NCI-H128 (cell line): ENCODE results near the gene MAP3K9.
"Not testable (repeated sequence)": the region's sequence is repeated elsewhere in the genome, so short reads cannot be mapped to it uniquely, and the experiment has no call there.

Source experiments
- DNase-seq: peaks from one replicate; lab custom pipeline; 2025; ENCODE audit not compliant: unreplicated experiment; lab: John Stamatoyannopoulos, UW

MAP3K9 gene

GRCh38 chr14:70809225-70810219 lies at the start of gene MAP3K9:
Gene MAP3K9, minus strand, starts transcription at chr14:70809513. Its CDS starts 342 bp downstream, at chr14:70809171.
- DNase-seq, result peak; percentile 97

GRCh38 chr14:70858641-70859040 lies 49.3 kb upstream of the MAP3K9 start:
- DNase-seq, result no peak

GRCh38 chr14:70857496-70857890 lies 48.2 kb upstream of the MAP3K9 start:
- DNase-seq, result no peak

- no peak for DNase-seq
Observed at GRCh38 chr14:70856851-70857495, 47.7 kb upstream of the MAP3K9 start.

GRCh38 chr14:70855486-70855885 lies 46.2 kb upstream of the MAP3K9 start:
- no peak for DNase-seq

GRCh38 chr14:70853658-70854057 lies 44.3 kb upstream of the MAP3K9 start:
- not testable (repeated sequence) for DNase-seq

GRCh38 chr14:70847406-70848090 lies 38.2 kb upstream of the MAP3K9 start:
- DNase-seq, result no peak

GRCh38 chr14:70845601-70846000 lies 36.3 kb upstream of the MAP3K9 start:
- no peak for DNase-seq

- no peak for DNase-seq
Observed at GRCh38 chr14:70842851-70843462, 33.6 kb upstream of the MAP3K9 start.

GRCh38 chr14:70838076-70838475 lies 28.8 kb upstream of the MAP3K9 start:
- DNase-seq, result no peak

GRCh38 chr14:70836946-70837345 lies 27.6 kb upstream of the MAP3K9 start:
- no peak for DNase-seq

- no peak for DNase-seq
Observed at GRCh38 chr14:70833884-70834283, 24.6 kb upstream of the MAP3K9 start.

GRCh38 chr14:70832561-70833305 lies 23.4 kb upstream of the MAP3K9 start:
- no peak for DNase-seq

- DNase-seq, result no peak
Observed at GRCh38 chr14:70830998-70831781, 21.9 kb upstream of the MAP3K9 start.

GRCh38 chr14:70828188-70828587 lies 18.9 kb upstream of the MAP3K9 start:
- no peak for DNase-seq

GRCh38 chr14:70827752-70828151 lies 18.4 kb upstream of the MAP3K9 start:
- DNase-seq, result no peak

- no peak for DNase-seq
Observed at GRCh38 chr14:70827347-70827746, 18.0 kb upstream of the MAP3K9 start.

- DNase-seq, result no peak
Observed at GRCh38 chr14:70823281-70823680, 14.0 kb upstream of the MAP3K9 start.

GRCh38 chr14:70822530-70823185 lies 13.3 kb upstream of the MAP3K9 start:
- DNase-seq, result no peak
